Loucy (cell line): ENCODE data around the gene PRDM7.

ENCODE experiments used
- EZH2phosphoT487 ChIP-seq: fragments of 200-600 bp; IDR thresholded peaks from 2 replicates; pipeline ENCODE4 v1.6.1; 2018; ENCODE audit warnings: antibody characterized with exemption, mild to moderate bottlenecking, moderate library complexity, borderline replicate concordance
- TF ChIP-seq, protein P1 (sequence below): fragments of 200-600 bp; sonication (generic); conservative IDR thresholded peaks from 2 replicates; pipeline ENCODE4 v1.5.1; 2014; ENCODE audit warnings: mild to moderate bottlenecking, antibody characterized with exemption, low read length

DNA sequence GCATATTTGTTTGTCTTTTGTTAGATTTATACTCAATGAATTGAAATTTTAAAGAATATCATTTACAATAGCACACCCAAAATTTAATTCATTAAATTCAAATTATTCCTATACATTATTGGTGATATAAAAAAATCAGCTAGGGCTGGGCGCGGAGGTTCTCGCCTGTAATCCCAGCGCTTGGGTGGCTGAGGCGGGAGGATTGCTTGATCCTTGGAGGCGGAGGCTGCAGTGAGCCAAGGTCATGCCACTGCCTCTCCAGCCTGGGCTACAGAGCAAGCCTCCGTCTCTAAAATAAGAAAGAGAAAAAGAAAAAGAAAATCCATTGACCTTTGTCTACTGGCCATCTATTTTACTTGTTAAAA lies 4.5 kb upstream of the PRDM7 start:
- TF ChIP-seq, protein P1, sequence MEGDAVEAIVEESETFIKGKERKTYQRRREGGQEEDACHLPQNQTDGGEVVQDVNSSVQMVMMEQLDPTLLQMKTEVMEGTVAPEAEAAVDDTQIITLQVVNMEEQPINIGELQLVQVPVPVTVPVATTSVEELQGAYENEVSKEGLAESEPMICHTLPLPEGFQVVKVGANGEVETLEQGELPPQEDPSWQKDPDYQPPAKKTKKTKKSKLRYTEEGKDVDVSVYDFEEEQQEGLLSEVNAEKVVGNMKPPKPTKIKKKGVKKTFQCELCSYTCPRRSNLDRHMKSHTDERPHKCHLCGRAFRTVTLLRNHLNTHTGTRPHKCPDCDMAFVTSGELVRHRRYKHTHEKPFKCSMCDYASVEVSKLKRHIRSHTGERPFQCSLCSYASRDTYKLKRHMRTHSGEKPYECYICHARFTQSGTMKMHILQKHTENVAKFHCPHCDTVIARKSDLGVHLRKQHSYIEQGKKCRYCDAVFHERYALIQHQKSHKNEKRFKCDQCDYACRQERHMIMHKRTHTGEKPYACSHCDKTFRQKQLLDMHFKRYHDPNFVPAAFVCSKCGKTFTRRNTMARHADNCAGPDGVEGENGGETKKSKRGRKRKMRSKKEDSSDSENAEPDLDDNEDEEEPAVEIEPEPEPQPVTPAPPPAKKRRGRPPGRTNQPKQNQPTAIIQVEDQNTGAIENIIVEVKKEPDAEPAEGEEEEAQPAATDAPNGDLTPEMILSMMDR, result no peak
- TF ChIP-seq EZH2phosphoT487, result no peak
